GM21360 (cell line): ENCODE data around the gene SLC16A2.

Source experiments
- ATAC-seq: cut with Tn5 transposase; IDR thresholded peaks from one replicate; pipeline ENCODE4 v1.9.1; 2021; ENCODE audit warnings: mild to moderate bottlenecking, moderate library complexity; ENCODE audit not compliant: unreplicated experiment

SLC16A2 gene

GRCh38 chrX:74421036-74421739 is at the start of gene SLC16A2:
Gene SLC16A2 (plus strand): TSS chrX:74421493. CDS start chrX:74421638, 145 bp downstream.
- no peak for ATAC-seq

- ATAC-seq = no peak
Observed at GRCh38 chrX:74372272-74372671, 49.0 kb upstream of the SLC16A2 start.

- ATAC-seq = no peak
Observed at GRCh38 chrX:74377282-74377681, 44.0 kb upstream of the SLC16A2 start.

GRCh38 chrX:74382613-74383012 is 38.7 kb upstream of the SLC16A2 start:
- no peak for ATAC-seq

GRCh38 chrX:74383611-74384010 is 37.7 kb upstream of the SLC16A2 start:
- no peak for ATAC-seq

GRCh38 chrX:74389016-74389722 is 32.1 kb upstream of the SLC16A2 start:
- ATAC-seq = no peak

GRCh38 chrX:74395556-74395955 is 25.7 kb upstream of the SLC16A2 start:
- ATAC-seq = no peak

- no peak for ATAC-seq
Observed at GRCh38 chrX:74405973-74406489, 15.3 kb upstream of the SLC16A2 start.

GRCh38 chrX:74408304-74408703 is 13.0 kb upstream of the SLC16A2 start:
- ATAC-seq = peak; percentile 95

- no peak for ATAC-seq
Observed at GRCh38 chrX:74419864-74420195, 1.5 kb upstream of the SLC16A2 start.

- ATAC-seq = no peak
Observed at GRCh38 chrX:74420196-74421035, 877 bp upstream of the SLC16A2 start.

GRCh38 chrX:74421740-74422352 is 553 bp downstream of the SLC16A2 start:
- ATAC-seq = no peak

GRCh38 chrX:74422576-74423288 is 1.4 kb downstream of the SLC16A2 start:
- ATAC-seq = no peak

GRCh38 chrX:74423289-74423998 is 2.2 kb downstream of the SLC16A2 start:
- ATAC-seq = no peak

- ATAC-seq = no peak
Observed at GRCh38 chrX:74426071-74426470, 4.8 kb downstream of the SLC16A2 start.

- ATAC-seq = no peak
Observed at GRCh38 chrX:74426615-74427014, 5.3 kb downstream of the SLC16A2 start.

- no peak for ATAC-seq
Observed at GRCh38 chrX:74431797-74432196, 10.5 kb downstream of the SLC16A2 start.

- no peak for ATAC-seq
Observed at GRCh38 chrX:74434336-74434735, 13.0 kb downstream of the SLC16A2 start.

GRCh38 chrX:74437530-74437929 is 16.2 kb downstream of the SLC16A2 start:
- no peak for ATAC-seq

GRCh38 chrX:74438764-74439163 is 17.5 kb downstream of the SLC16A2 start:
- ATAC-seq = no peak
